ENCODE results near the gene IL20. TPM values are rescaled to one million over a fixed set of nuclear protein-coding genes. Genes with fewer than 3 reads are reported as not detected.

Gene IL20
- total and polyA plus RNA-seq, 3 donors from 2014 or later = 0.37 to 0.43 TPM; not detected in 1

- Histone ChIP-seq H3K27ac (no peak overlapping the region), H3K4me3 (no peak overlapping the region), H3K4me1 (no peaks in the 10 kb centered on the region), H3K9me3 (no peaks in the 10 kb centered on the region), H3K27me3 (no peaks in the 10 kb centered on the region), H3K36me3 (ENCODE audit: low read depth, missing control alignments) (no peaks in the 10 kb centered on the region)
- TF ChIP-seq POLR2A (IDR thresholded peaks at IDR 0.05) = no peak
- TF ChIP-seq CTCF (IDR thresholded peaks at IDR 0.05) = no peak
- whole genome bisulfite sequencing, 2 donors = 83 to 90% methylated on average over 3 of the region's 3 CpGs
- no peak for DNase-seq
- intact Hi-C loops (cut with DNase I; ENCODE audit: low total_unique reads) = no loop called here
These were observed 14.9 kb downstream of the IL20 start for GRCh38 chr1:206880314-206880713.

- no peaks in the 10 kb centered on the region for H3K27me3 ChIP-seq
- H3K4me1 ChIP-seq = no peaks in the 10 kb centered on the region
- H3K9me3 ChIP-seq = no peaks in the 10 kb centered on the region
- H3K36me3 ChIP-seq (ENCODE audit: low read depth, missing control alignments) = no peaks in the 10 kb centered on the region
- no peak overlapping the region for H3K27ac ChIP-seq
- WGBS, 2 donors = 87 to 90% methylated on average over 3 of the region's 3 CpGs
- no peak for TF ChIP-seq POLR2A (IDR thresholded peaks at IDR 0.05)
- peak in 1 of 3 experiments; percentile 29 for TF ChIP-seq CTCF (IDR thresholded peaks at IDR 0.05)
- no peak for DNase-seq
- intact Hi-C loops (cut with DNase I; ENCODE audit: low total_unique reads) = no loop called here
- H3K4me3 ChIP-seq = no peak overlapping the region
These were observed 17.1 kb downstream of the IL20 start for GRCh38 chr1:206882555-206882954.

GRCh38 chr1:206883160-206883559 is 17.7 kb downstream of the IL20 start:
- no peak for TF ChIP-seq CTCF (IDR thresholded peaks at IDR 0.05)
- no peak for TF ChIP-seq POLR2A (IDR thresholded peaks at IDR 0.05)
- Histone ChIP-seq H3K4me3 (no peak overlapping the region), H3K27ac (no peak overlapping the region), H3K27me3 (no peaks in the 10 kb centered on the region), H3K4me1 (no peaks in the 10 kb centered on the region), H3K36me3 (ENCODE audit: low read depth, missing control alignments) (no peaks in the 10 kb centered on the region), H3K9me3 (no peaks in the 10 kb centered on the region)
- no peak for DNase-seq
- intact Hi-C loops (cut with DNase I; ENCODE audit: low total_unique reads) = no loop called here
- WGBS, 2 donors = 94 to 96% methylated on average over 1 of the region's 1 CpG

- no peak for DNase-seq
- no peaks in the 10 kb centered on the region for H3K27me3 ChIP-seq
- TF ChIP-seq CTCF (IDR thresholded peaks at IDR 0.05) (no peak), POLR2A (IDR thresholded peaks at IDR 0.05) (no peak)
- no peak overlapping the region for H3K27ac ChIP-seq
- H3K4me1 ChIP-seq = no peaks in the 10 kb centered on the region
- WGBS, 2 donors = 93 to 99% methylated on average over 2 of the region's 2 CpGs
- no peaks in the 10 kb centered on the region for H3K36me3 ChIP-seq (ENCODE audit: low read depth, missing control alignments)
- no peak overlapping the region for H3K4me3 ChIP-seq
- H3K9me3 ChIP-seq = no peaks in the 10 kb centered on the region
- intact Hi-C loops (cut with DNase I; ENCODE audit: low total_unique reads) = no loop called here
These were observed 18.5 kb downstream of the IL20 start for GRCh38 chr1:206883876-206884275.

GRCh38 chr1:206885341-206886060 is 20.1 kb downstream of the IL20 start:
- no peak for DNase-seq
- Histone ChIP-seq H3K4me3 (no peak overlapping the region), H3K27me3 (no peaks in the 10 kb centered on the region), H3K4me1 (no peaks in the 10 kb centered on the region), H3K36me3 (ENCODE audit: low read depth, missing control alignments) (no peaks in the 10 kb centered on the region), H3K9me3 (no peaks in the 10 kb centered on the region), H3K27ac (no peak overlapping the region)
- WGBS, 2 donors = 78 to 83% methylated on average over 3 of the region's 3 CpGs
- intact Hi-C loops (cut with DNase I; ENCODE audit: low total_unique reads) = no loop called here
- no peak for TF ChIP-seq CTCF (IDR thresholded peaks at IDR 0.05)
- no peak for TF ChIP-seq POLR2A (IDR thresholded peaks at IDR 0.05)

Data from testis (tissue), 3 donors.